ENCODE results near the gene UQCRC1.

UQCRC1 gene

GRCh38 chr3:48560648-48561018 is 48.8 kb downstream of the UQCRC1 start:
- Histone ChIP-seq H3K4me3 (ENCODE audit: low read depth, low read length) (no peak overlapping the region), H3K4me1 (ENCODE audit: control insufficient read depth, insufficient read depth, low read length) (no peaks in the 10 kb centered on the region), H3K36me3 (ENCODE audit: control insufficient read depth in 2 of 2, insufficient read depth in 1 of 2, low read length in 2 of 2) (no peaks in the 10 kb centered on the region), H3K27ac (ENCODE audit: extremely low read depth, low read depth, low read length) (no peak overlapping the region), H3K9me3 (ENCODE audit: control insufficient read depth, insufficient read depth, low read depth, low read length) (no peaks in the 10 kb centered on the region)
- ChIA-PET POLR2A (no interaction called here), CTCF (no interaction called here)
- TF ChIP-seq MYNN (tag by site-specific recombination; IDR thresholded peaks at IDR 0.05; ENCODE audit: borderline replicate concordance) (no peak), ZNF133 (tag by site-specific recombination; IDR thresholded peaks at IDR 0.05) (peak; percentile 16; the same call in 1 of the 2 replicates)

- no peaks in the 10 kb centered on the region for H3K9me3 ChIP-seq (ENCODE audit: control insufficient read depth, insufficient read depth, low read depth, low read length)
- CTCF ChIA-PET, result interaction anchor here (0.5 to 2.7 kb wide), 11 partner anchors 9 to 459 kb away, joined by 3 to 15 read pairs (median 4); partner anchors contain the start of gene SLC26A6
- no peak overlapping the region for H3K4me3 ChIP-seq (ENCODE audit: low read depth, low read length)
- no peaks in the 10 kb centered on the region for H3K4me1 ChIP-seq (ENCODE audit: control insufficient read depth, insufficient read depth, low read length)
- POLR2A ChIA-PET, result interaction anchor here (0.8 to 0.9 kb wide), 2 partner anchors 43 to 77 kb away, joined by 3 read pairs; partner anchors contain the start of gene SLC26A6
- H3K27ac ChIP-seq (ENCODE audit: extremely low read depth, low read depth, low read length), result no peak overlapping the region
- no peaks in the 10 kb centered on the region for H3K36me3 ChIP-seq (ENCODE audit: control insufficient read depth in 2 of 2, insufficient read depth in 1 of 2, low read length in 2 of 2)
- TF ChIP-seq PRDM10 (tag by site-specific recombination; IDR thresholded peaks at IDR 0.05) (peak; percentile 7; the same call in 1 of the 2 replicates), ZNF169 (tag by site-specific recombination; IDR thresholded peaks at IDR 0.05) (no peak)
These were observed 50.8 kb downstream of the UQCRC1 start for GRCh38 chr3:48558493-48559134.

GRCh38 chr3:48556796-48557626 is 52.4 kb downstream of the UQCRC1 start, which contains the start of gene PFKFB4:
PFKFB4 (minus strand) TSS chr3:48556803; CDS start chr3:48556777, 26 bp downstream.
- no peaks in the 10 kb centered on the region for H3K9me3 ChIP-seq (ENCODE audit: control insufficient read depth, insufficient read depth, low read depth, low read length)
- POLR2A ChIA-PET, result interaction anchor here (0.5 to 2.0 kb wide), 12 partner anchors 45 to 511 kb away, joined by 3 to 12 read pairs (median 4); partner anchors contain the start of genes ATRIP, CCDC51, CDC25A and SLC26A6
- CTCF ChIA-PET, result interaction anchor here (0.7 to 2.7 kb wide), 8 partner anchors 8 to 283 kb away, joined by 3 to 14 read pairs (median 4); partner anchors contain the start of gene SLC26A6
- H3K4me1 ChIP-seq (ENCODE audit: control insufficient read depth, insufficient read depth, low read length), result no peaks in the 10 kb centered on the region
- peak within 1 kb of the TSS; percentile 71 for H3K4me3 ChIP-seq (ENCODE audit: low read depth, low read length)
- H3K27ac ChIP-seq (ENCODE audit: extremely low read depth, low read depth, low read length), result peak within 1 kb of the TSS; percentile 10; the same call in 1 of the 2 replicates
- H3K36me3 ChIP-seq (ENCODE audit: control insufficient read depth in 2 of 2, insufficient read depth in 1 of 2, low read length in 2 of 2), result no peaks in the 10 kb centered on the region
- TF ChIP-seq ZBTB44 (tag by site-specific recombination; IDR thresholded peaks at IDR 0.05) (0 out of 2 replicates have a peak, but pooled peaks have one; percentile 13), HOXD13 (CRISPR knock-in tag; IDR thresholded peaks at IDR 0.05; ENCODE audit: borderline replicate concordance) (no peak), ZNF561 (tag by site-specific recombination; IDR thresholded peaks at IDR 0.05; ENCODE audit: borderline replicate concordance) (no peak), GLIS1 (tag by site-specific recombination; IDR thresholded peaks at IDR 0.05) (peak; percentile 55; the same call in 1 of the 2 replicates), ZNF600 (tag by site-specific recombination; IDR thresholded peaks at IDR 0.05) (peak; percentile 29), ZFP69B (tag by site-specific recombination; IDR thresholded peaks at IDR 0.05) (peak; percentile 99), KLF9 (tag by site-specific recombination; IDR thresholded peaks at IDR 0.05; ENCODE audit: low read depth) (peak; percentile 87), ZNF398 (tag by site-specific recombination; IDR thresholded peaks at IDR 0.05) (0 out of 2 replicates have a peak, but pooled peaks have one; percentile 33), ZNF843 (tag by site-specific recombination; IDR thresholded peaks at IDR 0.05) (no peak), ZBTB48 (tag by site-specific recombination; IDR thresholded peaks at IDR 0.05) (peak; percentile 88), ZNF140 (tag by site-specific recombination; IDR thresholded peaks at IDR 0.05) (no peak), ZBTB26 (tag by site-specific recombination; optimal IDR thresholded peaks at IDR 0.05) (peak; percentile 37), KLF17 (tag by site-specific recombination; IDR thresholded peaks at IDR 0.05) (peak; percentile 48; the same call in 1 of the 2 replicates), ZSCAN23 (tag by site-specific recombination; IDR thresholded peaks at IDR 0.05) (no peak), KLF16 (tag by site-specific recombination; IDR thresholded peaks at IDR 0.05) (0 out of 2 replicates have a peak, but pooled peaks have one; percentile 4)
